ENCODE measurements around the gene CERS1. TPM values are rescaled to one million over a fixed set of nuclear protein-coding genes. Genes with fewer than 3 reads are reported as not detected.
A peak's percentile ranks its signal among the peaks of the same experiment; 100 is the strongest.

Gene CERS1
- total RNA-seq = not detected

- Mint-ChIP-seq H3K27me3 (peaks cover 30% of the 10 kb centered on the region), H3K4me1 (peaks cover 4% of the 10 kb centered on the region), H3K27ac (no peak within 1 kb of the TSS), H3K4me3 (peak within 1 kb of the TSS; percentile 21), H3K9me3 (no peaks in the 10 kb centered on the region), H3K36me3 (ENCODE audit: low read depth) (no peaks in the 10 kb centered on the region)
- CTCF ChIA-PET = no interaction called here
- POLR2A ChIA-PET = no interaction called here
- DNase-seq = no peak
These were observed at the start of gene CERS1 for GRCh38 chr19:18895824-18896341. Gene CERS1, minus strand, starts transcription at chr19:18896158. Its CDS starts 86 bp downstream, at chr19:18896072.

GRCh38 chr19:18945297-18945696 is 49.3 kb upstream of the CERS1 start:
- peaks cover 22% of the 10 kb centered on the region for H3K27me3 Mint-ChIP-seq
- no peaks in the 10 kb centered on the region for H3K9me3 Mint-ChIP-seq
- no peaks in the 10 kb centered on the region for H3K36me3 Mint-ChIP-seq (ENCODE audit: low read depth)
- no peak for DNase-seq
- POLR2A ChIA-PET = no interaction called here
- no peak overlapping the region for H3K27ac Mint-ChIP-seq
- CTCF ChIA-PET = no interaction called here
- peaks cover 3% of the 10 kb centered on the region for H3K4me1 Mint-ChIP-seq
- H3K4me3 Mint-ChIP-seq = no peak overlapping the region

- CTCF ChIA-PET = no interaction called here
- Mint-ChIP-seq H3K36me3 (ENCODE audit: low read depth) (no peaks in the 10 kb centered on the region), H3K27me3 (peaks cover 33% of the 10 kb centered on the region), H3K4me1 (peaks cover 7% of the 10 kb centered on the region), H3K9me3 (no peaks in the 10 kb centered on the region), H3K4me3 (no peak overlapping the region), H3K27ac (no peak overlapping the region)
- no peak for DNase-seq
- POLR2A ChIA-PET = no interaction called here
These were observed 47.5 kb upstream of the CERS1 start for GRCh38 chr19:18943465-18943864.

- Mint-ChIP-seq H3K36me3 (ENCODE audit: low read depth) (no peaks in the 10 kb centered on the region), H3K27me3 (peaks cover 37% of the 10 kb centered on the region), H3K4me1 (peaks cover 7% of the 10 kb centered on the region), H3K27ac (no peak overlapping the region), H3K9me3 (no peaks in the 10 kb centered on the region), H3K4me3 (no peak overlapping the region)
- DNase-seq = no peak
- ChIA-PET CTCF (no interaction called here), POLR2A (no interaction called here)
These were observed 46.7 kb upstream of the CERS1 start for GRCh38 chr19:18942692-18943091.

GRCh38 chr19:18941628-18942354 is 45.8 kb upstream of the CERS1 start:
- POLR2A ChIA-PET = no interaction called here
- H3K27ac Mint-ChIP-seq = no peak overlapping the region
- DNase-seq = no peak
- no peak overlapping the region for H3K4me3 Mint-ChIP-seq
- peaks cover 7% of the 10 kb centered on the region for H3K4me1 Mint-ChIP-seq
- CTCF ChIA-PET = no interaction called here
- H3K27me3 Mint-ChIP-seq = peaks cover 37% of the 10 kb centered on the region
- no peaks in the 10 kb centered on the region for H3K36me3 Mint-ChIP-seq (ENCODE audit: low read depth)
- H3K9me3 Mint-ChIP-seq = no peaks in the 10 kb centered on the region

- POLR2A ChIA-PET = no interaction called here
- CTCF ChIA-PET = no interaction called here
- Mint-ChIP-seq H3K27me3 (peaks cover 37% of the 10 kb centered on the region), H3K4me1 (peaks cover 7% of the 10 kb centered on the region), H3K4me3 (no peak within 1 kb of the TSS), H3K27ac (no peak within 1 kb of the TSS), H3K9me3 (no peaks in the 10 kb centered on the region), H3K36me3 (ENCODE audit: low read depth) (no peaks in the 10 kb centered on the region)
- peak; percentile 75 for DNase-seq
These were observed 45.0 kb upstream of the CERS1 start, which contains the start of gene HOMER3 for GRCh38 chr19:18940769-18941627. Gene HOMER3, minus strand, starts transcription at chr19:18941217. Its CDS starts 2,235 bp downstream, at chr19:18938982.

- Mint-ChIP-seq H3K27ac (no peak overlapping the region), H3K36me3 (ENCODE audit: low read depth) (no peaks in the 10 kb centered on the region), H3K27me3 (peaks cover 37% of the 10 kb centered on the region), H3K4me3 (no peak overlapping the region), H3K9me3 (no peaks in the 10 kb centered on the region), H3K4me1 (peaks cover 7% of the 10 kb centered on the region)
- ChIA-PET CTCF (no interaction called here), POLR2A (no interaction called here)
- no peak for DNase-seq
These were observed 44.2 kb upstream of the CERS1 start for GRCh38 chr19:18939922-18940768.

- Mint-ChIP-seq H3K9me3 (no peaks in the 10 kb centered on the region), H3K36me3 (ENCODE audit: low read depth) (no peaks in the 10 kb centered on the region), H3K4me1 (peaks cover 7% of the 10 kb centered on the region), H3K4me3 (no peak overlapping the region), H3K27ac (no peak overlapping the region), H3K27me3 (peaks cover 37% of the 10 kb centered on the region)
- no peak for DNase-seq
- ChIA-PET CTCF (no interaction called here), POLR2A (no interaction called here)
These were observed 43.2 kb upstream of the CERS1 start for GRCh38 chr19:18939163-18939562.

GRCh38 chr19:18933297-18933696 is 37.3 kb upstream of the CERS1 start:
- peaks cover 6% of the 10 kb centered on the region for H3K4me1 Mint-ChIP-seq
- POLR2A ChIA-PET = interaction anchor here (1.3 kb wide), 1 partner anchor 14 kb away, joined by 6 read pairs; the partner anchor contains the start of genes COPE and DDX49
- no peak for DNase-seq
- no peaks in the 10 kb centered on the region for H3K9me3 Mint-ChIP-seq
- H3K27ac Mint-ChIP-seq = no peak overlapping the region
- peaks cover 10% of the 10 kb centered on the region for H3K27me3 Mint-ChIP-seq
- CTCF ChIA-PET = no interaction called here
- H3K36me3 Mint-ChIP-seq (ENCODE audit: low read depth) = no peaks in the 10 kb centered on the region
- H3K4me3 Mint-ChIP-seq = no peak overlapping the region

GRCh38 chr19:18932216-18932841 is 36.4 kb upstream of the CERS1 start:
- peaks cover 6% of the 10 kb centered on the region for H3K4me1 Mint-ChIP-seq
- H3K27ac Mint-ChIP-seq = no peak overlapping the region
- CTCF ChIA-PET = no interaction called here
- H3K36me3 Mint-ChIP-seq (ENCODE audit: low read depth) = peaks cover 3% of the 10 kb centered on the region
- peak; percentile 83 for DNase-seq
- peaks cover 8% of the 10 kb centered on the region for H3K27me3 Mint-ChIP-seq
- no peaks in the 10 kb centered on the region for H3K9me3 Mint-ChIP-seq
- POLR2A ChIA-PET = interaction anchor here (1.3 kb wide), 1 partner anchor 13 kb away, joined by 6 read pairs; the partner anchor contains the start of genes COPE and DDX49
- H3K4me3 Mint-ChIP-seq = peak overlapping the region; percentile 49

- POLR2A ChIA-PET = interaction anchor here (4.9 kb wide), 1 partner anchor 13 kb away, joined by 32 read pairs; the partner anchor contains the start of genes COPE and DDX49
- no peak overlapping the region for H3K27ac Mint-ChIP-seq
- no peak for DNase-seq
- CTCF ChIA-PET = no interaction called here
- no peak overlapping the region for H3K4me3 Mint-ChIP-seq
- peaks cover 8% of the 10 kb centered on the region for H3K27me3 Mint-ChIP-seq
- peaks cover 3% of the 10 kb centered on the region for H3K36me3 Mint-ChIP-seq (ENCODE audit: low read depth)
- no peaks in the 10 kb centered on the region for H3K9me3 Mint-ChIP-seq
- peaks cover 6% of the 10 kb centered on the region for H3K4me1 Mint-ChIP-seq
These were observed 35.6 kb upstream of the CERS1 start for GRCh38 chr19:18931316-18932162.

- no peak for DNase-seq
- no peak overlapping the region for H3K27ac Mint-ChIP-seq
- H3K4me3 Mint-ChIP-seq = no peak overlapping the region
- H3K4me1 Mint-ChIP-seq = peaks cover 6% of the 10 kb centered on the region
- peaks cover 8% of the 10 kb centered on the region for H3K27me3 Mint-ChIP-seq
- H3K36me3 Mint-ChIP-seq (ENCODE audit: low read depth) = peaks cover 15% of the 10 kb centered on the region
- CTCF ChIA-PET = interaction anchor here (0.7 kb wide), 1 partner anchor 501 kb away, joined by 3 read pairs; no protein-coding TSS in a partner anchor
- POLR2A ChIA-PET = interaction anchor here (1.4 to 4.9 kb wide), 2 partner anchors 9 to 11 kb away, joined by 3 to 32 read pairs; partner anchors contain the start of genes COPE and DDX49
- no peaks in the 10 kb centered on the region for H3K9me3 Mint-ChIP-seq
These were observed 33.4 kb upstream of the CERS1 start for GRCh38 chr19:18929311-18929710.
